Duodenal mucosa (tissue), 2 donors: ENCODE measurements around the gene NOXRED1.
"Not testable (repeated sequence)": the region's sequence is repeated elsewhere in the genome, so short reads cannot be mapped to it uniquely, and the experiment has no call there.

Experiments used
- H3K27ac ChIP-seq: one replicate; pipeline ENCODE4 v1.7.0; 2013; ENCODE audit warnings: low read depth, low read length
- H3K27me3 ChIP-seq, 2 donors: one replicate each; pipeline ENCODE4 v1.7.0; 2013; ENCODE audit warnings: low read length in 2 of 2, control low read depth in 1 of 2; ENCODE audit not compliant: insufficient read depth in 2 of 2, control insufficient read depth in 1 of 2
- H3K36me3 ChIP-seq, 2 donors: one replicate each; pipeline ENCODE4 v1.7.0; 2013; ENCODE audit warnings: low read length in 2 of 2, control low read depth in 1 of 2; ENCODE audit not compliant: insufficient read depth in 2 of 2, control insufficient read depth in 1 of 2
- H3K4me1 ChIP-seq, 2 donors: one replicate each; pipeline ENCODE4 v1.7.0; 2013; ENCODE audit warnings: low read length in 2 of 2, control low read depth in 1 of 2; ENCODE audit not compliant: insufficient read depth in 2 of 2, control insufficient read depth in 1 of 2
- H3K4me3 ChIP-seq, 2 donors: one replicate each; pipeline ENCODE4 v1.7.0; 2013; ENCODE audit warnings: low read length in 2 of 2, low read depth in 1 of 2
- H3K9ac ChIP-seq, 2 donors: one replicate each; pipeline ENCODE4 v1.7.0; 2013; ENCODE audit warnings: low read length in 2 of 2, low read depth in 1 of 2
- H3K9me3 ChIP-seq, 2 donors: one replicate each; pipeline ENCODE4 v1.7.0; 2013; ENCODE audit warnings: low read length in 2 of 2, control low read depth in 1 of 2; ENCODE audit not compliant: control insufficient read depth in 1 of 2

Gene NOXRED1

DNA sequence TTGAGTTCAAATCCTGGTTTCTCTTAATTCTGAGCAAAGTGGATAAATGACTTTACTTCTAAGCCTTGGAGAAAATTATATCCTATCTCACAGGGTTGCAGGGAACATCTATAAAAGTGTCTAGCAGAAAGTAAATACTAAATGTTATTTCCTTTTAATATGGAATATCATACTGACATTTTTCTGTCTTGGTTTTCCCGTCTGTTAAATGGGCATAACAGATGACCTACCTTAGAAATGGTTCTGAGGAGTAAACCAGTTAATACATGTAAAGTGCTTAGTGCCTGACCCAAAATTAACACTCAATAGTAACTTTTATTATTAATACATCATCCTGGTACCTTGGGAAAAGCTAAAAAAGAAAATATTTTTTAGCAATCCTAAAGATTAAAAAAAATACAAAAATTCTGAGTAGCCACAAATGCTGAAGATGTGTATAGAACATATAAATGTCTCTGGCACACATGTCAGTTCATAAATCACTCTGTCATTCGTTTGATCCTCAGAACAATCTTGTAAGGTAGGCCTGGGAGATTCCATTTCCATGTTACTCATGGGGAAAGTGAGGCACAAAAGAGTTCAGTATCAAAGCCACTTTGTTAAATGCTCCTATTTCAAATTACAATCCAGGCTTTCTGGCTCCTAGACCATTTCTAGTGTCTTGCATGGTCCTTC lies 32.8 kb upstream of the NOXRED1 start:
- H3K27me3 ChIP-seq = no peaks in the 10 kb centered on the region
- peak overlapping the region; percentile 86 to 93 for H3K9ac ChIP-seq
- no peak overlapping the region for H3K27ac ChIP-seq
- H3K9me3 ChIP-seq = no peaks in the 10 kb centered on the region
- H3K36me3 ChIP-seq = peaks cover 14 to 29% of the 10 kb centered on the region in 2 donors
- H3K4me3 ChIP-seq = peak overlapping the region in 1 of 2 donors; percentile 95
- peaks cover 18 to 22% of the 10 kb centered on the region in 2 donors for H3K4me1 ChIP-seq

- H3K27ac ChIP-seq = no peak overlapping the region
- H3K36me3 ChIP-seq = peaks cover 29 to 50% of the 10 kb centered on the region in 2 donors
- no peaks in the 10 kb centered on the region for H3K27me3 ChIP-seq
- no peak overlapping the region for H3K4me3 ChIP-seq
- H3K4me1 ChIP-seq = no peaks in the 10 kb centered on the region
- H3K9ac ChIP-seq = no peak overlapping the region
- no peaks in the 10 kb centered on the region for H3K9me3 ChIP-seq
Measured at GRCh38 chr14:77442196-77442595, 18.9 kb upstream of the NOXRED1 start.

- no peaks in the 10 kb centered on the region for H3K27me3 ChIP-seq
- no peak overlapping the region for H3K27ac ChIP-seq
- peaks cover 39 to 66% of the 10 kb centered on the region in 2 donors for H3K36me3 ChIP-seq
- H3K4me1 ChIP-seq = no peaks in the 10 kb centered on the region
- H3K4me3 ChIP-seq = no peak overlapping the region
- no peaks in the 10 kb centered on the region for H3K9me3 ChIP-seq
- no peak overlapping the region for H3K9ac ChIP-seq
Measured at GRCh38 chr14:77439861-77440260, 16.5 kb upstream of the NOXRED1 start.

GRCh38 chr14:77438596-77438995 lies 15.3 kb upstream of the NOXRED1 start:
- H3K9me3 ChIP-seq = no peaks in the 10 kb centered on the region

GRCh38 chr14:77436042-77436441 lies 12.7 kb upstream of the NOXRED1 start:
- H3K27ac ChIP-seq = no peak overlapping the region
- no peaks in the 10 kb centered on the region for H3K9me3 ChIP-seq

More at GRCh38 chr14:77438596-77438995, 15.3 kb upstream of the NOXRED1 start:
- peaks cover 42 to 71% of the 10 kb centered on the region in 2 donors for H3K36me3 ChIP-seq
- H3K27ac ChIP-seq = no peak overlapping the region
- H3K9ac ChIP-seq = no peak overlapping the region
- no peak overlapping the region for H3K4me3 ChIP-seq
- no peaks in the 10 kb centered on the region for H3K4me1 ChIP-seq
- no peaks in the 10 kb centered on the region for H3K27me3 ChIP-seq

DNA sequence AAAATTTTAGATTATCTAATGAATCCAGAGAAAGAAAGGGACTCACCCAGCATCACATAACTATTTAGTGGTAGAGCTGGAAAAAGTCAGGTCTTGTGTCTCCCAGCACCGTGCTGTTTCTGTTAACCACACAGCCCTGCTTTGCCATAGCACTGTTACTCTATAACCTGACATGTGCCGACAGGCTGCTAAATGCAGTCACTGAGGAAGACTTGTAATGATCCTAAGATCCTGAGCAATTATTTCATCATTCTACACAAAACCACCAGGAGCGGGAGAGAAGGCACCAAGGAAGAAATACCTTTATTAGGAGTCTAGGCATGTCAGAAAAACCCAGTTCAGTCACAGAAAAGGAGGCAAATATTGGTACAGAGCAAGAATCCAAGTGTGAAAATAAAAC lies 3.1 kb upstream of the NOXRED1 start:
- H3K27me3 ChIP-seq = no peaks in the 10 kb centered on the region
- no peak overlapping the region for H3K27ac ChIP-seq
- no peak overlapping the region for H3K9ac ChIP-seq
- H3K9me3 ChIP-seq = no peaks in the 10 kb centered on the region
- no peak overlapping the region for H3K4me3 ChIP-seq
- H3K36me3 ChIP-seq = peaks cover 57 to 78% of the 10 kb centered on the region in 2 donors
- no peaks in the 10 kb centered on the region for H3K4me1 ChIP-seq

More at GRCh38 chr14:77436042-77436441, 12.7 kb upstream of the NOXRED1 start:
- Histone ChIP-seq H3K27me3 (no peaks in the 10 kb centered on the region), H3K36me3 (peaks cover 20 to 64% of the 10 kb centered on the region in 2 donors), H3K4me3 (no peak overlapping the region), H3K4me1 (no peaks in the 10 kb centered on the region), H3K9ac (no peak overlapping the region)

DNA sequence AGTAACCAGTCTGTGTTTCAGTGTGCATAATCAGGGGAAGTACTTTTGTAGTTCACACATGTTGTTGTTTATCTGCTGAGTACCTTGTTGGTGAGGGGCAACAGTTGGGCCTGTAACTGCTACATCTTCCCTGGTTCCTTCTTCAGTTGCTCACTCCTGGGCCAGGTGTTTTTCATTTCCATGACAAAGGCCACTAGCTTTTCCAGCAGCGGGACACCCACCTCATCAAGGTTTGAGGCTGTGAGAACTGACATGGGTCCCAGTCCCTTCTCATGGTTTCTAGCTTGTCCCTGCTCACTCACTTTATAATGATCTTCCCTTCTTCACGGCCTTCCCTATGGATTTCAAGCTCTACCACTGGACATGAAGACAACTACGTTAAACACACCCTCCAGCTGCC lies 1.5 kb upstream of the NOXRED1 start:
- Histone ChIP-seq H3K9ac (no peak overlapping the region), H3K4me1 (no peaks in the 10 kb centered on the region), H3K9me3 (peaks cover under 1 to 6% of the 10 kb centered on the region in 2 donors), H3K36me3 (peaks cover 57 to 71% of the 10 kb centered on the region in 2 donors), H3K27me3 (no peaks in the 10 kb centered on the region), H3K4me3 (no peak overlapping the region), H3K27ac (no peak overlapping the region)

- Histone ChIP-seq H3K4me3 (no peak overlapping the region), H3K4me1 (no peaks in the 10 kb centered on the region), H3K36me3 (peaks cover 24 to 37% of the 10 kb centered on the region in 2 donors), H3K9me3 (peaks cover 4 to 10% of the 10 kb centered on the region in 2 donors), H3K27ac (no peak overlapping the region), H3K9ac (no peak overlapping the region), H3K27me3 (no peaks in the 10 kb centered on the region)
Measured at GRCh38 chr14:77421201-77421600, 2.1 kb downstream of the NOXRED1 start.

DNA sequence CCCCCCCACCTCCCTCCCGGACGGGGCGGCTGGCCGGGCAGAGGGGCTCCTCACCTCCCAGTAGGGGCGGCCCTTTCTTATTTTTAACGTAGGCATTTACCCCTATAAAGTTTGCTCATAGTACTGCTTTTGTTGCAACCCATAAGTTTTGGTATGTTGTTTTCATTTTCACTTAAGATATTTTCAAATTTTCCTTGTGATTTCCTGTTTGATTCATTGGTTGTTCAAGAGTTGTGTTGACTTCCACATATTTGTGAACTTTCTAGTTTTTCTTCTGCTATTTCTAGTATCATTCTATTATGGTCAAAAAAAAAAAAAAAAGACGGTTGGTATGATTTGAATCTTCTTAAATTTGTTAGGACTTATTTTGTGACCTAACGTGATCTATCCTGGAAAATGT lies 6.5 kb downstream of the NOXRED1 start:
- Histone ChIP-seq H3K27me3 (no peaks in the 10 kb centered on the region), H3K4me3 (no peak overlapping the region), H3K27ac (no peak overlapping the region), H3K9me3 (peaks cover 4 to 10% of the 10 kb centered on the region in 2 donors), H3K4me1 (no peaks in the 10 kb centered on the region), H3K9ac (no peak overlapping the region), H3K36me3 (no peaks in the 10 kb centered on the region)

GRCh38 chr14:77416098-77416497 lies 7.2 kb downstream of the NOXRED1 start:
- H3K36me3 ChIP-seq, H3K27ac ChIP-seq, H3K4me3 ChIP-seq, H3K4me1 ChIP-seq, H3K9ac ChIP-seq, H3K27me3 ChIP-seq: not testable (repeated sequence)
- H3K9me3 ChIP-seq = peaks cover 4 to 10% of the 10 kb centered on the region in 2 donors
